MM.1S (cell line): Measurements from ENCODE around the gene NCOR2.

Experiments
- DNase-seq: peaks from one replicate; pipeline ENCODE4 v3.0.0-alpha.2; 2015
- H2AFZ ChIP-seq: fragments of 300-600 bp; sonication (generic); 2 replicates; pipeline ENCODE4 v1.6.0; 2016; ENCODE audit warnings: antibody characterized with exemption, low read length
- H3F3A ChIP-seq: fragments of 300-600 bp; sonication (generic); 2 replicates; pipeline ENCODE4 v1.6.1; 2016; ENCODE audit warnings: mild to moderate bottlenecking, antibody characterized with exemption, low read length, moderate library complexity, mixed read lengths; ENCODE audit not compliant: insufficient read depth
- H3K27ac ChIP-seq: fragments of 300-600 bp; sonication (generic); 2 replicates; pipeline ENCODE4 v1.5.1; 2016; ENCODE audit warnings: mild to moderate bottlenecking, low read length
- H3K27me3 ChIP-seq: fragments of 300-600 bp; sonication (generic); replicated peaks from 2 replicates; pipeline ENCODE4 v1.6.0; 2016; ENCODE audit warnings: low read length; ENCODE audit not compliant: insufficient read depth
- H3K36me3 ChIP-seq: fragments of 300-600 bp; sonication (generic); replicated peaks from 2 replicates; pipeline ENCODE4 v1.6.1; 2016; ENCODE audit warnings: mild to moderate bottlenecking, low read length, mixed read lengths; ENCODE audit not compliant: insufficient read depth
- H3K4me1 ChIP-seq: fragments of 300-600 bp; sonication (generic); 2 replicates; pipeline ENCODE4 v1.6.1; 2016; ENCODE audit warnings: low read length, mixed read lengths
- H3K4me2 ChIP-seq: fragments of 300-600 bp; sonication (generic); 2 replicates; pipeline ENCODE4 v1.6.0; 2016; ENCODE audit warnings: low read depth, low read length
- H3K4me3 ChIP-seq: fragments of 300-600 bp; sonication (generic); 2 replicates; pipeline ENCODE4 v1.5.1; 2016; ENCODE audit warnings: low read length, mixed read lengths
- H3K79me2 ChIP-seq: fragments of 300-600 bp; sonication (generic); 2 replicates; pipeline ENCODE4 v1.6.1; 2016; ENCODE audit warnings: mixed run types, low read length, mixed read lengths
- H3K9ac ChIP-seq: fragments of 300-600 bp; sonication (generic); 2 replicates; pipeline ENCODE4 v1.6.1; 2016; ENCODE audit warnings: low read length, mixed read lengths
- H3K9me2 ChIP-seq: fragments of 300-600 bp; sonication (generic); replicated peaks from 2 replicates; pipeline ENCODE4 v1.6.1; 2016; ENCODE audit warnings: mild to moderate bottlenecking, low read length, mixed read lengths; ENCODE audit not compliant: insufficient read depth
- H3K9me3 ChIP-seq: fragments of 300-600 bp; sonication (generic); replicated peaks from 2 replicates; pipeline ENCODE4 v1.6.1; 2016; ENCODE audit warnings: mild to moderate bottlenecking, low read length, mixed read lengths; ENCODE audit not compliant: insufficient read depth
- H4K20me1 ChIP-seq: fragments of 300-600 bp; sonication (generic); 2 replicates; pipeline ENCODE4 v1.6.1; 2016; ENCODE audit warnings: mild to moderate bottlenecking, low read length, moderate library complexity, mixed read lengths; ENCODE audit not compliant: insufficient read depth
- CTCF ChIP-seq: fragments of 300-600 bp; sonication (generic); IDR thresholded peaks from 2 replicates; pipeline ENCODE4 v1.5.1; 2016; ENCODE audit warnings: antibody characterized with exemption, low read length, mixed read lengths
- EZH2 ChIP-seq: fragments of 300-600 bp; sonication (generic); optimal IDR thresholded peaks from 2 replicates; pipeline ENCODE3; 2017; ENCODE audit warnings: low read depth, mild to moderate bottlenecking, antibody characterized with exemption, low read length, mixed read lengths
- EZH2phosphoT487 ChIP-seq: fragments of 300-600 bp; sonication (generic); IDR thresholded peaks from 2 replicates; pipeline ENCODE4 v1.6.1; 2018; ENCODE audit warnings: antibody characterized with exemption, low read length

Gene NCOR2

DNA sequence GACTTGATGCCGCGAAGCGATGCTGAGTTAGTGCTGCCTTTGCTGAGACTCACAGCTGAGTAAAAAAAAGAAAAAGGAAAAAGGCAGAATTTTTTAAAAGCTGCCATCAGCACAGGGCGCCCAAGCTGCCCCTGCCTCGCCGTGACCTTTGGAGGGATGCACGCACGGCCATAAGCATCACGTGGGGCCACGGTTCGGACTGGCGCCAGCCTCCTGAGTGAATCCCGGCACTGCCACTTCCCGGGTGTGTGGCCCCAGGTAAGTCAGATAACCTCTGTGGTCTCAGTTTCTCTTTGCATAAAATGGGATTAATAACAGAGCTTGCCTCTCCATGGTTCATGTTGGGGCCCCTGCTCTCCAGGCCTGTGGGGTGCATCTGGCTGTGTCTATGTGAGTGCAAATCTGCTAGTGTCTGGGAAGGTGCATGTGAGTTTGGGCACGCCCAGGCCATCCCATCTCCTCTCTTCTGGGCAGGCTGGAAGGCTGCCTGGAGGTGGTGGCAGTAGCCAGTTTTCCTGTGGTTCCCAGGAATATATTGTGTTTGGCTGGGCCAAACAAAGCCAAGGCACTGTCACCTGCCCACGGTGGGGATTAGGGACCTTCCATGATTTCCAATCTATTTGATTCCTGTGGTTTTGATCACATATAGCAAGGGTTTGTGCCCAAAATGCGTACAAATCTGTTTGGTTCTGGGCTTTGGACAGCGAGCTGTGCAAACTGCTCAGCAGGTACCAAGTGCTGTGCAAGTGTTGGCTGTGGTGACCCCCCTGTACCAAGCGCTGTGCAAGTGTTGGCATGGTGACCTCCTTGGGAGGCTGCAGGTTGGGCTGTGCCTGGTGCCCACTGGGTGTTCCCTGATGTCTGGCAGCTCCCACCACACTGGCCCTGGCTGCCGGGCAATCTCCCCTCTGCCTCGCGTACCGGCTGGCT lies 43.5 kb upstream of the NCOR2 start:
- H3K9me2 ChIP-seq, result no peaks in the 10 kb centered on the region
- H2AFZ ChIP-seq, result no peak overlapping the region
- H3K9ac ChIP-seq, result no peak overlapping the region
- no peak overlapping the region for H3K27ac ChIP-seq
- peaks cover 13% of the 10 kb centered on the region for H3F3A ChIP-seq
- no peaks in the 10 kb centered on the region for H3K36me3 ChIP-seq
- H3K4me3 ChIP-seq, result no peak overlapping the region
- no peaks in the 10 kb centered on the region for H3K9me3 ChIP-seq
- TF ChIP-seq EZH2phosphoT487 (no peak), CTCF (no peak), EZH2 (no peak)
- DNase-seq, result no peak
- no peak overlapping the region for H3K4me2 ChIP-seq
- H4K20me1 ChIP-seq, result no peaks in the 10 kb centered on the region
- H3K27me3 ChIP-seq, result no peaks in the 10 kb centered on the region
- peaks cover 22% of the 10 kb centered on the region for H3K4me1 ChIP-seq
- H3K79me2 ChIP-seq, result no peaks in the 10 kb centered on the region

DNA sequence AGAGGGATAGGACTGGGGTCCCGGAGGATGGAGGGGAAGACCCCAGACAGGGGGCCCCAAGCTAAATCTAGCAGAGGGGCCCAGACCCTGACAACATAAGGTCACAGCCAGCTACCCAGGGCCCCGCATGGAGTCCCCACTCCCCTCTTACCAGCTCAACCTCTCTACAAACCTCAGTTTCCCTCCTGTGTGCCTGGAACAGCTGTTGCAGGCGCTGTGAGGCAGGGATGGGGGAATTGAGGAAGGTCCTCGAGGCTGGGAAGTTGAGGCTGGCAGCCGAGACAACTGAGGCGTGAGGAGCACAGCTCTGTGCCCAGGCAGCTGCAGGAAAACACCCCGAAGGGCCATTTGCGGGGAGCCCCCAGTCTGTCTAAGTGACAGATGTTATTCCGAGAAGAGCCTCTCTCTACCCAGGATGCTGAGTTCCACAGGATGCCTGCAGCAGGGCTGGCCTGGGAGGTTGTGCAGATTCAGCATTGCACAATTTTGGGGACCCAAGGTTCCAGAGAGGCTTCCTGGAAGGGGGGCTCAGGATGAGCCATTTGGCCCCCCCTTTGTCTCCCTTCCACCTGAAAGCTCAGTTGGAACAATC lies 42.7 kb upstream of the NCOR2 start:
- TF ChIP-seq CTCF (no peak), EZH2 (no peak), EZH2phosphoT487 (no peak)
- Histone ChIP-seq H3K27ac (no peak overlapping the region; the same call in 1 of the 2 replicates), H3K27me3 (no peaks in the 10 kb centered on the region), H3K4me3 (no peak overlapping the region), H3F3A (peaks cover 13% of the 10 kb centered on the region), H3K9ac (no peak overlapping the region), H3K36me3 (no peaks in the 10 kb centered on the region), H3K4me1 (peaks cover 22% of the 10 kb centered on the region), H3K79me2 (no peaks in the 10 kb centered on the region), H2AFZ (0 out of 2 replicates have a peak overlapping the region, but pooled peaks have one; percentile 8), H3K9me2 (no peaks in the 10 kb centered on the region), H3K4me2 (no peak overlapping the region), H3K9me3 (no peaks in the 10 kb centered on the region), H4K20me1 (no peaks in the 10 kb centered on the region)
- no peak for DNase-seq

- Histone ChIP-seq H3K79me2 (no peaks in the 10 kb centered on the region), H3K4me3 (peak overlapping the region; percentile 49), H3K9me3 (no peaks in the 10 kb centered on the region), H3K9ac (peak overlapping the region; percentile 84), H3K27me3 (no peaks in the 10 kb centered on the region), H4K20me1 (no peaks in the 10 kb centered on the region), H2AFZ (0 out of 2 replicates have a peak overlapping the region, but pooled peaks have one; percentile 31), H3K4me1 (peaks cover 22% of the 10 kb centered on the region), H3K36me3 (no peaks in the 10 kb centered on the region), H3K27ac (peak overlapping the region; percentile 100), H3K4me2 (peak overlapping the region; percentile 76), H3K9me2 (no peaks in the 10 kb centered on the region), H3F3A (peaks cover 13% of the 10 kb centered on the region)
- DNase-seq, result peak; percentile 94
- no peak for TF ChIP-seq CTCF
- TF ChIP-seq EZH2phosphoT487, result no peak
- no peak for TF ChIP-seq EZH2
Observed at GRCh38 chr12:124609041-124609989, 41.9 kb upstream of the NCOR2 start.
